HG02970 (cell line): ENCODE measurements around the gene MICAL3.

ENCODE experiments used
- ATAC-seq: cut with Tn5 transposase; IDR thresholded peaks from one replicate; pipeline ENCODE4 v1.9.1; 2021; ENCODE audit warnings: mild to moderate bottlenecking, moderate library complexity, moderate number of reproducible peaks; ENCODE audit not compliant: unreplicated experiment, low FRiP score

Gene MICAL3

DNA sequence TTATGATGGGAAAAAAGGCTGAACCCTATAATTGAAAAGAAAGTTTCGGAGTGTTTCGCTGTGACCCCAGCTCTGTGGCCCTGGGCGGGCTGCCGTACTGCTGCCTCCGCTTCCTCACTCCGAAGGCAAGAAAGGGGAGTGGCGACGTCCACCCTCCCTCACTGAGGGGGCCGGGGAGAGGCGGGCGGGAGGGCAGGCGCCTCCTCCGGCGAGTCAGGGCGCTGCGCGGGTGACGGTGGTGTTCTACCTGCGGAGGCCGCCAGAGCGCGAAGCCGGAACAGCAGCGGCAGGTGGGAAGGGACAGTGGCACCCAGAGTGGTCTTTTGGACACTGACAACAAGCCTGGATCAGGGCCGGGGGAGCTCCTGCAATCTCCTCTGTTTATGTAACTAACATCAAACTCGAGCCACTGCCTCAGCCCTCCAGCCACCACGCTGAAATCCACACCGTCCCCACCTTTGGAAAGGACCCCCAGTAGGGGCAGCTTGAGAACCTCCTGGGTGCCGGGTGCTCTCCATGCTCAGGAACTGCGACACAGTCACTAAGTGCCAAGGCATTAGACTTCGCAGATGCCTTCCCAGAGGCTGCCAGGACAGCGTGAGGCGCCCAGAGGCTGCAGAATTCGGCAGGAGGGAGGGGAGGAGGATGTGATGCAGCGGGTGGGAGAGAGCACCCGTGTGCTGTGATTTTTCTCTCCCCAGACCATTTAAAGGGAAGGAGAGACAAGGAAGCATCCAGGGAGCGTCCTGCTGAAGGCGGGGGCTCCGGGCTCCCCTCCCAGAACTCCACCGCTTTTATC, 275.6 kb downstream of the MICAL3 start:
- no peak for ATAC-seq

DNA sequence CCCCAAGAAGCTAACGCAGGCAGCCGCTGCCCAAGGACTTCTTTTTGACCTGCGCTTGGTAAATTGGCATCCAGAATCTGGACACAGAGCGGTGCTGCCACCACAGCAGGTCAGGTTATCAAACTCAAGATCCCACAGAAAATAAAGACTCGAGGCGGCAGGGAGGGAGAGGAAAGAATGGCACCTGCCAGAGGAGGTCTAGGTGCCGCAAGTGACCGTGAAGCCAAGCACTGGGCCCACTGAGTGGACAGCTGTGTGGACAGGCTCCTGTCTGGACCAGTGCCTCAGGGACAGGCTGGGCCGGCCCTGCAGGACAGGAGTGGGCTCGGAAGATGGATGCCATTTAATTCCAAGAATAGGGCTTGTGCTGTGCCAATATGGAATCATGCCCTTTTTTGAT, 277.4 kb downstream of the MICAL3 start:
- no peak for ATAC-seq

DNA sequence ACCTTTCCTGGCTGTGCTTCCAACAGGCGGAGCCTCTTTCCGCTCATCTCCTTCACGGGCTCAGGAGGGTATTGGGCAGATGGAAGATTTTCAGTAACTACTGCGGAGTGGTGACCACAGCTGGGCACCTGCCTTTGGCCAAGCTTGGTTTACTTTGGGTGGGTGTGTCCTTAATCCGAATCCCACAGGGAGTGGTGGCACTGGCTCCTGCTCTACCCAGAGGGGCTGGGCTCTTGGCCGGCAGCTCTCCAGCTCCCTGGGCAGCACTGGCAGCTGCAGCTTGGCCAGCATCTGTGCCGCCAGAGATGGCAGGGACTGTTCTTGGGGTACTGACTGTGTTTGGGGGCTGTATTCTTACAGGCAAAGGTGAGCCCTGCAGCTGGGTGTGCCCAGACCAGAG, 279.9 kb downstream of the MICAL3 start:
- no peak for ATAC-seq

DNA sequence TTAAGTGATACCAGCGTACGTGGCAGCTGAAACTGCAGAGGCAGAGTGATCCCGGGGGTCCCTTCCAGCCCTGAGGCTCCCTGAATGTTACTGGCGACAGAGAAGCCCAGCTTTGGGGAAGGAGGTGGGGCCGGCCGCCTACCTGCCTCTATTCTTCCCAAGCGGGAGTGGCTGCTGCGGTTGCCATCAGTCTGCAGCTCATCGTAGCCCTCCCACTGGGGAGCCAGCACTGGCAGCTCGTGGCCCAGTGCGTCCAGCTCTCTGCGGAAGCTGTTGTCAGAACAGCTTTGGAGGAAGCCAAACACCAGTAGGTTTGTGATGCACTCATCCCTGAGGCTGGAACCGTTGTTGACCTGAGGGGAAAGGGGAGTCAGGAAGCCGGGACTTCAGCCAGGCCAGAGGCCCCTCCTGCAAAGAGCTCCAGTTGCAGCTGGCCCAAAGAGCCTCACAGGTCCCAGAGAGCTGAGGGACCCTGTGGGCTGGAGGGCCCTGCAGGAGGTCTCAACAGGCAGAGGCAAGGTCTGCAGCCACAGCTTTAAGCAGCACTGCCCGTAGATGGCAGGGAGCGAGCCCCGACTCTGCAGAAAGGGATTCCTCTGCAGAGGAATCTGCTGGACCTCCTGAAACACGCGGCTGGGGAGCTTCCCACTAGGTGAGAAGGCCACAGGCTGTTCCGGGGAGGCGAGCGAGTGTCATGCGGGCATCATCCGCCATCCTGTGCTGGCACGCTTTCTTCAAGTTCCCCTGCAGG, 280.5 kb downstream of the MICAL3 start:
- ATAC-seq = no peak

DNA sequence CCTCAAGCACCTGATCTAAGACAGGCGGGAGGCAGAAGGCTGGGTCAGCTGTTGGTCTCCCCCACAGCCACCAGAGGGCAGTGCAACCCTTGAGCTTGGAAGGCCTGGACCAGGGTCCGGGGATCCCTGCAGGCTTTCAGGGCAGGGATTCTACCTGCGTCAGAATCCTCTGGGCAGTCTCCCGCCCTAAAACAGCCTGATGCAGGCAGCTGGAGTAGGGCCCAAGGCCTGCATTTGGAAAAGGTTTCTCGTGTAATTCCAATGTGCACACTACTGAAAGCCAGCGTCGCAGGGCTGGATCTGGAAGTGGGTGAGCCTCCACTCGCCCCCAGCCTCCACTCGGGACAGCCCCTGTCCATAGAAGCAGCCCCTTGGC, 281.8 kb downstream of the MICAL3 start:
- ATAC-seq = no peak

DNA sequence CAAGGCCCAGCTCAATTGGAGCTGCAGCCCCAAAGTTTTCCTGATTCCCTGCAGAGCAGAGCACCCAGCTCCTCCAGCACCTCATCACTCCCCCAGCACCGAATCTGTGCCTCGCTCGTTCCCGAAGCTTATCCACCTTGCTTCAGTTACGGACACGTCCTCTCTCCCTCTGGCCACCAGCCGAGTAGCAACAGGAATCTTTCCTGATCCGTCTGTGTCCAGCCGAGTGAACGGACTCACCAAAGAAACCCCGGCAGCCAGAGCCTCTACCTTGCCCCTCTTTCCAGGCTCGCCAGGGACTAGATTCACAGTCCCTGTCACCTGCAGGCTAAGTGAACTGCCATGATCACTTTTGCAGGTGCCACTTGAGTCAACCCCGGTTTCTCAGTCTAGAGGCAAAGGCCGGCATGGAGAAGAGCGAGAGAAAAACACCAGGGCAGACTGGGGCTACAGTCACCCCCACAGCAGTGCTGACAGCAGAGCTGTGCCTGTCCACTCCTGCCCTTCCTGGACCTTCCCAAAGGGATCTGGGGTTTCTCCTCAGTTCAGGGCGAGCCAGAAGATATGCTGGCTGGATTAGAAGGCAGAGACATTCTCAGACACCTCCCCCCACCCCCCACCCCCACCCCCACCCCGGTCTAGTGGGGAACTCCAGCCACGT, 282.4 kb downstream of the MICAL3 start:
- ATAC-seq = no peak

DNA sequence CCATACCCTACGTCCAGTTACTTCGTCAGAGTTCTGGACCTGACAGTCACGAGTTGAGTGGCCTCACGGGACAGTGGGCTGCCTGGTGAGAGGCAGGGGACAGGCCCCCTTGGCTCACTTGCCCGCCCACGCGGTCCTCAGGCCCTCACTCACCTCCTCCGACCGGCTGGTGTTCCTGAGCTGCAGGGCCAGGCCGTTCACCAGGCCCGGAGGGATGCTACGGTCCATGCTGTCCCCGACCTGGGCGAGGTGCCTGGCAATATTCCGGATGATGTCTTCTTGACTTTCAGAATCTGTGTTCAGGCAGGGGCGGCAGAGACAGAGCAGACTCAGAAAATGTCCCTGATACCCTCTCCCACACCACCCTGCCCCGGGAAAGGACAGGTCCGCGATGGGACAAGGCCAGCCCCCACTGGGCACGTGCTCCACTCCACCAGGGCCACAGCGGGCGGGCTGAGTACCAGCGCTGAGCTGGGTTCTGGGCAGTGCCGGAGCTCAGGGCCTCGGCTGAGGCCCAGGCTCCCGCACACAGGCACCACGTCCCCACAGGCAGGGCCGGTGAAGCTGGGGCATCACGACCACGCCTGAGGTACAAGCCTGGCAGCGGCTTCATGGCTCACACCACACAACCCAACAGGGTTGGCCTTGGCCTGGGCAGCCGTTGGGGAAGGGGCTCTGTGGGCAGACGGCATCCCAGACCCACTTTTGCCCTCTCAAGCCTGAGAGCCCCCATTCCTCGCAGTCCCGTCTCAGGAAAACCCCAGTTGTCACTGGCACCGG, 285.0 kb downstream of the MICAL3 start:
- no peak for ATAC-seq

DNA sequence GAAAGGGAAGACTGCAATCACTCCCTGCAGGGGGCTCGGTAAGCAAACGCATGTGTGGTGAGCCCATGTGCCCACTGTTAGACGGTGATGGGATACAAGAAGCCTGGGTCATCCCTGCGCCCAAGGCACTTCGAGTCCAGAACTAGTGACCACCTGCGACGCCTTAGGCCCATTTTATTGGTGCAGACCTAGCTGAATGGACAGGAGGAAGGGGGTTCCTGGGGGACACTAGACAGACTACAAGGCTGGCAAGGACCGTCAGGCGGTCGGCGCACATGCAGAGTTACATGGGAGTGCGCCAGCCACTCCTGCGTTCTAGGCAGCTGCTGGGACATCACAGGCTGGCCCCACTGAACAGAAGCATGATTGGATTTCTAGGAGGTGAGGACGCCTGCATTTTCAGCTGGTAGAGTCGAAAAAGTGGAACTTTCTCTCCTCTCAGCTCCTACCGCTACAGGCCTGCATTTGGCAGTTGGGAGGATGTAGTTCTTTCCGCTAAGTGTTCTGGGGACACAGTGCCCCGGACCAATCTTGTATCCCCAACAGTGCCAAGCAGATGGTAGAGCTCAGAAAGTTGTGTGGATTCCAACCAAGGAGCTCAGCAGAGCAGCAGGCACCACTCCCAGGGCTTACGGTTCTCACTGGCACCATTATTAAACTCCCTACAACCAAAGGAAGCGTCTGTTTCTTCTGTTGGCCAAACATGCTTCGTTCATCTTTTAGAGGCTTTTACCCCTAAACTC, 285.8 kb downstream of the MICAL3 start:
- ATAC-seq = no peak
